Upper lobe of right lung (tissue), 1 donor: ENCODE data around the gene ASB7. TPM values are rescaled to one million over a fixed set of nuclear protein-coding genes. Genes with fewer than 3 reads are reported as not detected.
A peak's percentile ranks its signal among the peaks of the same experiment; 100 is the strongest.
"Not testable (repeated sequence)": the region's sequence is repeated elsewhere in the genome, so short reads cannot be mapped to it uniquely, and the experiment has no call there.

Experiments used
- ATAC-seq: fragments of 200-7000 bp; cut with Tn5 transposase; one replicate; pipeline ENCODE4 v1.9.1; 2020; ENCODE audit warnings: mild to moderate bottlenecking, moderate library complexity
- DNase-seq: peaks from one replicate; pipeline ENCODE4 v3.0.0-alpha.2; 2020
- H3K27ac ChIP-seq: fragments of 200-600 bp; one replicate; pipeline ENCODE4 v1.8.0; 2022
- H3K27me3 ChIP-seq: fragments of 200-600 bp; one replicate; pipeline ENCODE4 v1.8.0; 2022; ENCODE audit warnings: mild to moderate bottlenecking
- H3K36me3 ChIP-seq: fragments of 200-600 bp; one replicate; pipeline ENCODE4 v1.8.0; 2022
- H3K4me1 ChIP-seq: fragments of 200-600 bp; one replicate; pipeline ENCODE4 v1.8.0; 2022
- H3K4me3 ChIP-seq: fragments of 200-600 bp; one replicate; pipeline ENCODE4 v1.8.0; 2022; ENCODE audit warnings: mild to moderate bottlenecking
- H3K9me3 ChIP-seq: fragments of 200-600 bp; one replicate; pipeline ENCODE4 v1.8.0; 2022
- intact Hi-C: fragments of 100-400 bp; cut with DNase I; formaldehyde crosslinking; loops from one replicate; pipeline ENCODE4 v1.11.0; 2022
- total RNA-seq: library from RNA; stranded (reverse); fragmentation: NEBNext Ultra II Directional; extraction: Animal tissue kit (Norgen Biotek cat#: 25700); gene quantifications from one replicate; pipeline ENCODE4 v1.2.1, GENCODE V29; 2021
- TF ChIP-seq, protein P1 (sequence below): fragments of 200-600 bp; IDR thresholded peaks from one replicate; pipeline ENCODE4 v1.8.0; 2022; ENCODE audit warnings: antibody characterized with exemption
- donor health status: DM: no; HTN: yes; CAD: no; lungs with severe emphysema.

Gene ASB7
- total RNA-seq, 1 donor from 2014 or later = 13.1 TPM

DNA sequence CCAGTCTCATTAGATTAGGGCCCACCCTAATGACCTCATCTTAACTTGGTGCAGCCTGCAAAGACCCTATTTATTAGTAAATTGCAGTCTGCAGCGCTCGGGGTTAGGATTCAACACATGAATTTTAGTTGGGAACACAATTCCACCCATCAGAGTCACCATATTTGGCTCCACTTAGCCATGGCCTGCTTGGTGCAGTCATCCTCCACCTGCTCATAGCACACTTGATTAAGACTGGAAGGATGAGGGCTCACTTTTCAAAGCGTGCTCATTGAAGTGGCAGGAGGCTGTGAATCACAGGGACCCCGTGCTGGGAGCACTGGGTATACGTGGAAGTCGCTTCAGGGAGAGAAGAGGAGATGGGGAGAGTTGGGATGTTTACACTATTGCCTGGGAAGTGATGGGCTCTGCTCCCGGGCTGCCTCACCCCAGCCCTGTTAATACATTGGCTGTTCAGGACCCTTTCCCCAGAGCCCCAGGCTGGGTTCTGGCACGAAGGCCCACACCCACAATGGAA, 68.2 kb downstream of the ASB7 start:
- Histone ChIP-seq H3K4me1 (no peaks in the 10 kb centered on the region), H3K36me3 (no peaks in the 10 kb centered on the region), H3K27ac (no peak overlapping the region), H3K9me3 (no peaks in the 10 kb centered on the region), H3K4me3 (no peak overlapping the region), H3K27me3 (no peaks in the 10 kb centered on the region)
- DNase-seq (no peak), ATAC-seq (no peak)
- TF ChIP-seq, protein P1, sequence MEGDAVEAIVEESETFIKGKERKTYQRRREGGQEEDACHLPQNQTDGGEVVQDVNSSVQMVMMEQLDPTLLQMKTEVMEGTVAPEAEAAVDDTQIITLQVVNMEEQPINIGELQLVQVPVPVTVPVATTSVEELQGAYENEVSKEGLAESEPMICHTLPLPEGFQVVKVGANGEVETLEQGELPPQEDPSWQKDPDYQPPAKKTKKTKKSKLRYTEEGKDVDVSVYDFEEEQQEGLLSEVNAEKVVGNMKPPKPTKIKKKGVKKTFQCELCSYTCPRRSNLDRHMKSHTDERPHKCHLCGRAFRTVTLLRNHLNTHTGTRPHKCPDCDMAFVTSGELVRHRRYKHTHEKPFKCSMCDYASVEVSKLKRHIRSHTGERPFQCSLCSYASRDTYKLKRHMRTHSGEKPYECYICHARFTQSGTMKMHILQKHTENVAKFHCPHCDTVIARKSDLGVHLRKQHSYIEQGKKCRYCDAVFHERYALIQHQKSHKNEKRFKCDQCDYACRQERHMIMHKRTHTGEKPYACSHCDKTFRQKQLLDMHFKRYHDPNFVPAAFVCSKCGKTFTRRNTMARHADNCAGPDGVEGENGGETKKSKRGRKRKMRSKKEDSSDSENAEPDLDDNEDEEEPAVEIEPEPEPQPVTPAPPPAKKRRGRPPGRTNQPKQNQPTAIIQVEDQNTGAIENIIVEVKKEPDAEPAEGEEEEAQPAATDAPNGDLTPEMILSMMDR = no peak
- intact Hi-C loops = no loop called here

DNA sequence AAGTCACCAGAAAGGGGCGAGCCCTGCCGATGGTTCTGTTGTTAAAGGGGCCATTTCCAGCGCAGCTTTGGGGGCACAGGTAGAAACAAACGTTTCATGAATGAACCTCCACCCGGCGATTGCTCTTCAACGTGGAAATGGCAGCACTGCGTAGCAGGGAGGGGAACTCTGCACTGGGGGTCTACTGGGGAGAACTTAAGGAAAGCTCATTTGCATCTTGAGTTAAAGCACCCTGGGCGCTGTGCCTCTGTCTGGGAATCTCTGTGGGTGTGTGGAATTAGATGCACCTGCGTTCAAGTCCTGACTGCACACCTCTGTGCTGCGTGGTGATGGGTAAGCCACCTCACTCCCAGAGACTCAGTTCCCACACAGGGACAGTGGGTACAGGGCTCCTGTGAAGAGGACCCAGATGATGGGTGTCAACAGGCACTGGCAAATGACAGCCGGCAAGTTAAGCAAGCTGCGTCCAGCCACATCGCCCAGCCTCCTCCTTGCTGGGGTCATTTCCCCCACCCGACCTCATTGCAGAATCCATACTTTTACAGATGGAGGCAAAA, 68.8 kb downstream of the ASB7 start:
- H3K27ac ChIP-seq = no peak overlapping the region
- no peak for DNase-seq
- no peaks in the 10 kb centered on the region for H3K9me3 ChIP-seq
- no peak overlapping the region for H3K4me3 ChIP-seq
- intact Hi-C loops = no loop called here
- H3K27me3 ChIP-seq = no peaks in the 10 kb centered on the region
- H3K36me3 ChIP-seq = no peaks in the 10 kb centered on the region
- TF ChIP-seq, protein P1 = no peak
- H3K4me1 ChIP-seq = no peaks in the 10 kb centered on the region
- peak; percentile 32 for ATAC-seq

DNA sequence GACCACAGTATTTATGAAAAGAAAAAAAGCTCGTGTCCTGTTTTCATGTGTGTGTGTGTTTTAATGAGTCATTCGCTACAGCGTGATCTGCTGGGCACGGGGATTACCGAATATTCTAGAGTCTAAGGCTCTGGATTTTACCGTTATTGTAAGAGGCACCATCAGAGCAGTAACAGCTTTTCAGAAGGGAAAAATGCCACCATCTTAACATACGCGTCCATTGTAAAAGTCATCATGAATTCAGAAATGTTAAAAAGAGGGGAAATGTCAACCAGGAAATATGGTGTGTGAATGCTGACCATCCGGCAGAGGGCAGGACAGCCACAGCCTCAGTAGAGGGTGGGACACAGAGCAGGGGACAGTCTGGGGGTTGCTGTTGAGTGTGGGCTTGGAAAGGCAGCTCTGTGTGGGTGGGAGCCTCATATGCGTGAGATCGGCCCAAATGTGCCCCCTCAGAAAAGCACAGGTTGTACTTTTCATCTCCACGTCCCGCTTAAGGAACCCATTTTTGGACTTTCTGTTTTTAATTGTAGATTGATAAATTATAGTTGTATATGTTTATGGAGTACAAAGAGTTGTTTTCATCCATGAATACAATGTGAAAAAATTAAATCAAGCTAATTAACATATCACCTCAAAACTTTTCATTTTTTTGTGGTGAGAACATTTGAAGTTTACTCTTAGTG, 69.6 kb downstream of the ASB7 start:
- Histone ChIP-seq H3K36me3 (no peaks in the 10 kb centered on the region), H3K4me3 (no peak overlapping the region), H3K9me3 (no peaks in the 10 kb centered on the region), H3K4me1 (no peaks in the 10 kb centered on the region), H3K27ac (no peak overlapping the region), H3K27me3 (no peaks in the 10 kb centered on the region)
- ATAC-seq (peak; percentile 79), DNase-seq (no peak)
- intact Hi-C loops = no loop called here
- TF ChIP-seq, protein P1 = peak; percentile 54

DNA sequence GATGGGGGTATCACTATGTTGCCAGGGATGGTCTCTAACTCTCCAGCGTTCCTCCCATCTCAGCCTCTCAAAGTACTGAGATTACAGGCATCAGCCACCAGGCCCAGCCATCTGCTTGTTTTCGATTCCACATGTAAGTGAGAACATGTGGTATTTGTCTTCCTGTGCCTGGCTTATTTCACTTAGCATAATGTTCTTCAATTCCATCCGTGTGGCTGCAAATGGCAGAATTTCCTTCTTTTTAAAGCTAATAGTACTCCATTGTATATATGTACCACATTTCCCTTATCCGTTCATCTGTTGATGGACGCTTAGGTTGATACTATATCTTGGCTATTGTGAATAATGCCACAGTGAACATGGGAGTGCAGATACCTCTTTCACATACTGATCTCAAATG, 70.6 kb downstream of the ASB7 start:
- no peak overlapping the region for H3K4me3 ChIP-seq
- H3K27me3 ChIP-seq = no peaks in the 10 kb centered on the region
- ATAC-seq (no peak), DNase-seq (no peak)
- intact Hi-C loops = no loop called here
- H3K36me3 ChIP-seq = no peaks in the 10 kb centered on the region
- TF ChIP-seq, protein P1 = no peak
- H3K9me3 ChIP-seq = no peaks in the 10 kb centered on the region
- H3K27ac ChIP-seq = no peak overlapping the region
- H3K4me1 ChIP-seq = no peaks in the 10 kb centered on the region

DNA sequence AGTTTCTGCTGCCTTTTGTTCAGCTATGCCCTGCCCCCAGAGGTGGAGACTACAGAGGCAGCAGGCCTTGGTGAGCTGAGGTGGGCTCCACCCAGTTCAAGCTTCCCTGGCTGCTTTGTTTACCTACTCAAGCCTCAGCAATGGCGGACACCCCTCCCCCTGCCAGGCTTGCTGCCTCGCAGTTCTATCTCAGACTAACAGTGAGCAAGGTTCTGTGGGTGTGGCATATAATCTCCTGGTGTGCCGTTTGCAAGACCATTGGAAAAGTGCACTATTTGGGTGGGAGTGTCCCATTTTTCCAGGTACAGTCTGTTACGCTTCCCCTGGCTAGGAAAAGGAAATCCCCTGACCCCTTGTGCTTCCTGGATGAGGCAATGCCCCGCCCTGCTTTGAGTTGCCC, 76.8 kb downstream of the ASB7 start:
- H3K9me3 ChIP-seq, H3K27me3 ChIP-seq, H3K36me3 ChIP-seq, intact Hi-C loops, H3K4me3 ChIP-seq, H3K4me1 ChIP-seq, ATAC-seq, H3K27ac ChIP-seq: not testable (repeated sequence)
- peak; percentile 38 for DNase-seq

DNA sequence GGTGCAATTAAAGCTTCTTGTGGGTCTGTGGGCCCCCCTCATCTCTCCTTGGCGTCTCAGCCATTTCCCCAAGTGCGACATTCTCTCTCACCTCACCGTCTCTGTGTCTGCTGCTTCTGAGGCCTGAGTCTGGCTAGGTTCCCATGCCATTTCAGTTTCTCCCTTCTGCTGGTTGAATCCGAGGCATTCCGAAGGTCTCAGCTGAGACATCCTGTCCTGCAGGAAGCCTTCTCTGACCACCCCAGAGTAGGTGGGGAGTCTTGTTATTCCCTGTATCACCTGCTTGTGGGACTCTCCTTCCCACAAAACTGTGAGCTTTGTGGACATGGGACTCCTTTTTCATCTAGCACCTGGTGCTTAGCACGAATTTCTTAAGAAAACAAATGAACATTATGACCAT, 78.3 kb downstream of the ASB7 start:
- TF ChIP-seq, protein P1 = no peak
- intact Hi-C loops = no loop called here
- Histone ChIP-seq H3K27me3 (no peaks in the 10 kb centered on the region), H3K4me1 (no peaks in the 10 kb centered on the region), H3K36me3 (no peaks in the 10 kb centered on the region), H3K27ac (no peak overlapping the region), H3K9me3 (no peaks in the 10 kb centered on the region), H3K4me3 (no peak overlapping the region)
- DNase-seq (peak; percentile 10), ATAC-seq (no peak)
